GM21360 (cell line): ENCODE results near the gene TP53I3.
"Not testable (repeated sequence)": the region's sequence is repeated elsewhere in the genome, so short reads cannot be mapped to it uniquely, and the experiment has no call there.

Experiments
- ATAC-seq: cut with Tn5 transposase; IDR thresholded peaks from one replicate; pipeline ENCODE4 v1.9.1; 2021; ENCODE audit warnings: mild to moderate bottlenecking, moderate library complexity; ENCODE audit not compliant: unreplicated experiment

Gene TP53I3

GRCh38 chr2:24058564-24059271 is 25.9 kb downstream of the TP53I3 start:
- no peak for ATAC-seq

GRCh38 chr2:24055750-24056149 is 28.9 kb downstream of the TP53I3 start:
- ATAC-seq, result no peak

GRCh38 chr2:24054366-24055010 is 30.1 kb downstream of the TP53I3 start:
- no peak for ATAC-seq

GRCh38 chr2:24052951-24053350 is 31.7 kb downstream of the TP53I3 start:
- no peak for ATAC-seq

GRCh38 chr2:24051833-24052232 is 32.8 kb downstream of the TP53I3 start:
- ATAC-seq, result no peak

- ATAC-seq, result no peak
These were observed 34.3 kb downstream of the TP53I3 start for GRCh38 chr2:24050041-24050979.

- ATAC-seq, result no peak
These were observed 35.1 kb downstream of the TP53I3 start, which contains the start of gene FKBP1B for GRCh38 chr2:24049485-24050021. Gene FKBP1B, plus strand, starts transcription at chr2:24049741. Its CDS starts 109 bp downstream, at chr2:24049850.

GRCh38 chr2:24048769-24049484 is 35.7 kb downstream of the TP53I3 start:
- no peak for ATAC-seq

- no peak for ATAC-seq
These were observed 37.0 kb downstream of the TP53I3 start for GRCh38 chr2:24047703-24048033.

- peak; percentile 98 for ATAC-seq
These were observed 37.5 kb downstream of the TP53I3 start, which contains the start of gene WDCP for GRCh38 chr2:24046930-24047702. Gene WDCP, minus strand, starts transcription at chr2:24047391. Its CDS starts 7,897 bp downstream, at chr2:24039494.

- no peak for ATAC-seq
These were observed 38.1 kb downstream of the TP53I3 start for GRCh38 chr2:24046599-24046929.

GRCh38 chr2:24045511-24046508 is 38.8 kb downstream of the TP53I3 start:
- no peak for ATAC-seq

GRCh38 chr2:24043133-24043532 is 41.5 kb downstream of the TP53I3 start:
- ATAC-seq, result not testable (repeated sequence)

GRCh38 chr2:24040511-24040910 is 44.1 kb downstream of the TP53I3 start:
- no peak for ATAC-seq

GRCh38 chr2:24038786-24039499 is 45.7 kb downstream of the TP53I3 start:
- ATAC-seq, result no peak
